CD14-positive monocyte (primary cell): ENCODE data around the gene TRIM40. TPM values are rescaled to one million over a fixed set of nuclear protein-coding genes. Genes with fewer than 3 reads are reported as not detected.

Source experiments
- DNase-seq, 3 donors: peaks; one replicate each; pipeline ENCODE4 v3.0.0-alpha.2; 2011 to 2022
- H2AFZ ChIP-seq: 2 replicates; pipeline ENCODE4 v1.6.0; 2012; ENCODE audit warnings: mild to moderate bottlenecking, low read depth, low read length, inconsistent platforms; ENCODE audit not compliant: insufficient read depth, poor library complexity, severe bottlenecking
- H3K27ac ChIP-seq, 2 donors: 1 replicate in 1 of 2; 2 replicates in 1 of 2; pipeline ENCODE4 v1.5.1; 2012 to 2013; ENCODE audit warnings: low read length in 2 of 2, control low read depth in 1 of 2, inconsistent platforms in 1 of 2, low read depth in 1 of 2, mild to moderate bottlenecking in 1 of 2
- H3K27me3 ChIP-seq, 2 donors: one replicate each; pipeline versions ENCODE4 v1.6.0 to v1.6.1; 2011 to 2013; ENCODE audit warnings: low read length in 2 of 2; ENCODE audit not compliant: control insufficient read depth in 2 of 2, insufficient read depth in 2 of 2
- H3K36me3 ChIP-seq, 2 donors: replicated peaks in 1 of 2; 1 replicate in 1 of 2; 2 replicates in 1 of 2; pipeline versions ENCODE4 v1.5.1 to v1.6.1; 2012 to 2013; ENCODE audit warnings: low read length in 2 of 2, control low read depth in 1 of 2, inconsistent platforms in 1 of 2, mild to moderate bottlenecking in 1 of 2; ENCODE audit not compliant: insufficient read depth in 2 of 2, control insufficient read depth in 1 of 2
- H3K4me1 ChIP-seq, 2 donors: 1 replicate in 1 of 2; 2 replicates in 1 of 2; pipeline versions ENCODE4 v1.5.1 to v1.6.1; 2012 to 2013; ENCODE audit warnings: low read length in 2 of 2, control low read depth in 1 of 2, inconsistent platforms in 1 of 2, mild to moderate bottlenecking in 1 of 2, moderate library complexity in 1 of 2; ENCODE audit not compliant: insufficient read depth in 2 of 2, control insufficient read depth in 1 of 2
- H3K4me2 ChIP-seq: replicated peaks from 2 replicates; pipeline ENCODE3; 2012; ENCODE audit warnings: low read length, moderate library complexity, mild to moderate bottlenecking; ENCODE audit not compliant: poor library complexity, severe bottlenecking; ENCODE audit errors: extremely low read depth
- H3K4me3 ChIP-seq, 3 experiments: fragments of 200-600 bp in 1 of 3; sonication (generic) in 1 of 3; replicated peaks in 1 of 3; 1 replicate in 2 of 3; 2 replicates in 1 of 3; pipeline ENCODE4 v1.5.1; 2011 to 2013; ENCODE audit warnings: low read length in 3 of 3, mild to moderate bottlenecking in 3 of 3, control low read depth in 2 of 3, low read depth in 2 of 3, inconsistent platforms in 1 of 3, moderate library complexity in 1 of 3
- H3K79me2 ChIP-seq: 2 replicates; pipeline ENCODE4 v1.6.0; 2012; ENCODE audit warnings: mild to moderate bottlenecking, control low read depth, inconsistent platforms, low read length, moderate library complexity; ENCODE audit not compliant: insufficient read depth
- H3K9ac ChIP-seq: 2 replicates; pipeline ENCODE4 v1.6.0; 2017; ENCODE audit warnings: low read length, mild to moderate bottlenecking; ENCODE audit not compliant: insufficient read depth, poor library complexity, severe bottlenecking
- H3K9me3 ChIP-seq, 2 donors: replicated peaks in 1 of 2; 1 replicate in 1 of 2; 2 replicates in 1 of 2; pipeline versions ENCODE4 v1.5.1 to v1.6.1; 2012 to 2013; ENCODE audit warnings: low read length in 2 of 2, control low read depth in 1 of 2; ENCODE audit not compliant: control insufficient read depth in 1 of 2, insufficient read depth in 1 of 2
- H4K20me1 ChIP-seq: 2 replicates; pipeline ENCODE4 v1.6.0; 2012; ENCODE audit warnings: mild to moderate bottlenecking, low read length, control low read depth, moderate library complexity; ENCODE audit not compliant: insufficient read depth
- H3K27ac Mint-ChIP-seq, 7 donors: one replicate each; pipeline ENCODE4 v1.8.0; 2020; ENCODE audit warnings: mild to moderate bottlenecking in 7 of 7, mixed read lengths in 7 of 7, moderate library complexity in 6 of 7, inconsistent platforms in 2 of 7
- H3K27me3 Mint-ChIP-seq, 3 donors: one replicate each; pipeline ENCODE4 v1.8.0; 2021 to 2022; ENCODE audit warnings: low read depth in 3 of 3, mild to moderate bottlenecking in 3 of 3, mixed read lengths in 3 of 3, moderate library complexity in 3 of 3, inconsistent platforms in 1 of 3
- H3K36me3 Mint-ChIP-seq, 2 donors: one replicate each; pipeline ENCODE4 v1.8.0; 2020; ENCODE audit warnings: mixed read lengths in 2 of 2, inconsistent platforms in 1 of 2, mild to moderate bottlenecking in 1 of 2
- H3K4me1 Mint-ChIP-seq: one replicate; pipeline ENCODE4 v1.8.0; 2020; ENCODE audit warnings: mild to moderate bottlenecking, mixed read lengths
- H3K4me3 Mint-ChIP-seq, 2 donors: one replicate each; pipeline ENCODE4 v1.8.0; 2020; ENCODE audit warnings: mild to moderate bottlenecking in 2 of 2, mixed read lengths in 2 of 2, moderate library complexity in 1 of 2
- H3K9me3 Mint-ChIP-seq, 7 donors: one replicate each; pipeline ENCODE4 v1.8.0; 2020 to 2022; ENCODE audit warnings: mixed read lengths in 7 of 7, mild to moderate bottlenecking in 6 of 7, moderate library complexity in 6 of 7, inconsistent platforms in 2 of 7
- CTCF ChIP-seq: fragments of 200-600 bp; IDR thresholded peaks from one replicate; pipeline ENCODE4 v1.8.0; 2022; ENCODE audit warnings: antibody characterized with exemption, mild to moderate bottlenecking
- WGBS: methylation state at CpG from one replicate; pipeline ENCODE4 v1.1.5; 2013; ENCODE audit warnings: missing lambda C conversion rate; ENCODE audit not compliant: insufficient coverage; 5-methylcytosine and 5-hydroxymethylcytosine counted together
- intact Hi-C, 2 donors: fragments of 100-400 bp; cut with micrococcal nuclease; formaldehyde crosslinking; loops; one replicate each; pipeline versions ENCODE4 v1.15.0 to v1.15.1; 2023
- polyA plus RNA-seq, 3 donors: library from polyadenylated mRNA; depleted of rRNA in 1 of 3; unstranded in 2 of 3; stranded (reverse) in 1 of 3; fragments of 300-500 nt in 2 of 3; fragments of >200 nt in 1 of 3; fragmentation: Illumina TruSeq in 2 of 3; gene quantifications; 1 replicate in 2 of 3; 2 replicates in 1 of 3; pipeline ENCODE4 v1.2.3, GENCODE V29; 2012 to 2021

The TRIM40 gene
- polyA plus RNA-seq, 3 donors, result not detected

GRCh38 chr6:30152910-30153610 lies 17.1 kb downstream of the TRIM40 start:
- intact Hi-C loops, result no loop called here
- H3K4me1 Mint-ChIP-seq, result peaks cover 29% of the 10 kb centered on the region
- no peaks in the 10 kb centered on the region for H4K20me1 ChIP-seq
- no peaks in the 10 kb centered on the region for H3K79me2 ChIP-seq
- H3K9me3 ChIP-seq, result no peaks in the 10 kb centered on the region
- H3K36me3 ChIP-seq, result no peaks in the 10 kb centered on the region
- peaks cover 0 to 1% (median 0%) of the 10 kb centered on the region in 3 donors for H3K27me3 Mint-ChIP-seq
- no peak for DNase-seq
- no peaks in the 10 kb centered on the region for H3K36me3 Mint-ChIP-seq
- H3K4me3 ChIP-seq, result no peak overlapping the region
- no peaks in the 10 kb centered on the region for H3K27me3 ChIP-seq
- H2AFZ ChIP-seq, result peak overlapping the region; percentile 26
- H3K9me3 Mint-ChIP-seq, result peaks cover 0 to 3% (median 0%) of the 10 kb centered on the region in 7 donors
- H3K4me2 ChIP-seq, result no peak overlapping the region
- H3K4me3 Mint-ChIP-seq, result peak overlapping the region in 1 of 2 donors; percentile 36
- H3K27ac Mint-ChIP-seq, result peak overlapping the region in 1 of 7 donors; percentile 8
- no peak overlapping the region for H3K27ac ChIP-seq
- 43% methylated on average over 3 of the region's 3 CpGs for WGBS
- H3K9ac ChIP-seq, result no peak overlapping the region
- TF ChIP-seq CTCF, result no peak
- peaks cover 21 to 31% of the 10 kb centered on the region in 2 donors for H3K4me1 ChIP-seq

- WGBS, result 99% methylated on average over 12 of the region's 17 CpGs
- no peak overlapping the region for H3K27ac Mint-ChIP-seq
- Histone ChIP-seq H3K9me3 (no peaks in the 10 kb centered on the region), H3K4me2 (no peak overlapping the region), H3K4me1 (peaks cover 28 to 38% of the 10 kb centered on the region in 2 donors), H4K20me1 (no peaks in the 10 kb centered on the region), H3K79me2 (no peaks in the 10 kb centered on the region), H3K27ac (no peak overlapping the region), H3K36me3 (no peaks in the 10 kb centered on the region), H3K27me3 (no peaks in the 10 kb centered on the region), H3K4me3 (no peak overlapping the region), H2AFZ (no peak overlapping the region), H3K9ac (no peak overlapping the region)
- peaks cover 0 to 2% (median 0%) of the 10 kb centered on the region in 3 donors for H3K27me3 Mint-ChIP-seq
- DNase-seq, result no peak
- intact Hi-C loops, result no loop called here
- H3K4me3 Mint-ChIP-seq, result no peak overlapping the region
- no peak for TF ChIP-seq CTCF
- peaks cover 36% of the 10 kb centered on the region for H3K4me1 Mint-ChIP-seq
- no peaks in the 10 kb centered on the region for H3K36me3 Mint-ChIP-seq
- H3K9me3 Mint-ChIP-seq, result peaks cover 0 to 3% (median 0%) of the 10 kb centered on the region in 7 donors
These were observed 18.1 kb downstream of the TRIM40 start for GRCh38 chr6:30154061-30154460.
